Amygdala (tissue), 56 donors: Measurements from ENCODE around the gene LRPAP1.

Experiments used
- DNase-seq, 56 donors: peaks; one replicate each; lab custom pipeline; 2025; lab: John Stamatoyannopoulos, UW

Gene LRPAP1

DNA sequence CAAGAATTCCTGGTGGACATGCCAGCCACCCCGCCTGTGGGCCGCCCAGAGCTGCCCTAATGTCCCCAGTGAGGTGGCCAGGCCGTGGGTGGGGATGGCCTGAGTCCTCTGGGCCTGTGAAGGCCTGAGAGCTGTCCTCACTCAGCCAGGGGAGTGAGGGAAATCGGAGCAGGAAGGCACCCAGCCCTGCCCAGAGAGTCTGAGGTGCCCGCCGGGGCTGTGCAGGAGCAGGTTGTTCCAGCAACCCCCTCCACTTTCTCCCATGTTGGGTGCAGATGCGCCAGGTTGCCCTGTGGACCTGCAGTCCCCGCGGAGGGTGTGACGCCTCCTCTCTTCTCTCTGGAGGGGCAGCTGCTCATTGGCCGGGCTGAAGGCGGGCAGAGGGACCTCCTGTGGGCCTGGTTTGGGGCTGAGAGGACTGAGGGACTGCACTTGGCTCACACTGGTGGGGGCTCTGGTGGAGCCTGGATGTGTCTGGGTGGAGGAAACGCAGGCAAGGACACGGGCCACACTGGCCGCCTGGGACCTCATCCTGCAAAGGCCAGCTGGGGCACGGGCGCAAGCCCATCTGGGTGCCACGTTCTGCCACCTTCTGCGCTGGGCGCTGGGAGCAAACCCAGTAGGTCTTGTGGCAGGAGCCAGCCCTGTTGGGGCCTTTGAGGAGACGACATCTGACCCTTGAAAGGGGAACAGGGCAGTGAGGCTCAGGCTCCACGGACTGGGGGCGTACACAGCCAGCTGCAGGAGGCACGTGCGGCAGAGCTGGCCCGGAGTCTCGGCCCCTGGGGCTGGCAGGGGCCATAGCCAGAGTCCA is 55.1 kb downstream of the LRPAP1 start:
- DNase-seq: no peak

- DNase-seq: no peak
Observed at GRCh38 chr4:3476341-3476747, 55.9 kb downstream of the LRPAP1 start.

GRCh38 chr4:3475713-3476260 is 56.4 kb downstream of the LRPAP1 start:
- no peak for DNase-seq

GRCh38 chr4:3475041-3475712 is 57.0 kb downstream of the LRPAP1 start:
- DNase-seq: no peak

DNA sequence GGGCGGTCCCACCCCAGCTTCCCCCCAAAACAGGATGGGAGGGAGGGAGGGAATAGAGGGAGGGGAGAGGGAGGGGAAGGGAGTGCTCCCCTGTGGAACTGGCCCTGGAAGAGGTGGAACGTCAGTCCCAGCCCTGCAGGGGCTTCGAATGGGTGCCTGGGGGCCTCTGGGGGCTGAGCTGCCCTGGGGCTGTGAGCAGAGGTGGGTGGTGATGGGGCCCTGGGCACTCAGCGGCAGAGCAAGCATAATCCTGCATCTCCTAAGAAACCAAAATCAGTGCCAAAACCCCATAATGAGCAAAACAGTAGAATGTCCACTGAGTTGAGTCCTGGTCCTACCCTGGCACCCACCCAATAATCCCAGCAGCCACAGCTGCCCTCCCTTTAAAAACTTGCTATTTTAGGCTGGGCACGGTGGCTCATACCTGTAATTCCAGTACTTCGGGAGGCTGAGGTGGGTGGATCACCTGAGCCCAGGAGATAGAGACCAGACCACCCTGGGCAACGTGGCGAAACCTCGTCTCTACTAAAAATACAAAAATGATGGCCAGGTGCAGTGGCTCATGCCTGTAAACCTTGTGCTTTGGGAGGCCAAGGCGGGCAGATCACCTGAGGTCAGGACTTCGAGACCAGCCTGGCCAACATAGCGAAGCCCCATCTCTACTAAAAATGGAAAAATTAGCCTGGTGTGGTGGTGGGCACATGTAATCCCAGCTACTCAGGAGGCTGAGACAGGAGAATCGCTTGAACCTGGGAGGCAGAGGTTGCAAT is 58.0 kb downstream of the LRPAP1 start:
- DNase-seq: no peak

DNA sequence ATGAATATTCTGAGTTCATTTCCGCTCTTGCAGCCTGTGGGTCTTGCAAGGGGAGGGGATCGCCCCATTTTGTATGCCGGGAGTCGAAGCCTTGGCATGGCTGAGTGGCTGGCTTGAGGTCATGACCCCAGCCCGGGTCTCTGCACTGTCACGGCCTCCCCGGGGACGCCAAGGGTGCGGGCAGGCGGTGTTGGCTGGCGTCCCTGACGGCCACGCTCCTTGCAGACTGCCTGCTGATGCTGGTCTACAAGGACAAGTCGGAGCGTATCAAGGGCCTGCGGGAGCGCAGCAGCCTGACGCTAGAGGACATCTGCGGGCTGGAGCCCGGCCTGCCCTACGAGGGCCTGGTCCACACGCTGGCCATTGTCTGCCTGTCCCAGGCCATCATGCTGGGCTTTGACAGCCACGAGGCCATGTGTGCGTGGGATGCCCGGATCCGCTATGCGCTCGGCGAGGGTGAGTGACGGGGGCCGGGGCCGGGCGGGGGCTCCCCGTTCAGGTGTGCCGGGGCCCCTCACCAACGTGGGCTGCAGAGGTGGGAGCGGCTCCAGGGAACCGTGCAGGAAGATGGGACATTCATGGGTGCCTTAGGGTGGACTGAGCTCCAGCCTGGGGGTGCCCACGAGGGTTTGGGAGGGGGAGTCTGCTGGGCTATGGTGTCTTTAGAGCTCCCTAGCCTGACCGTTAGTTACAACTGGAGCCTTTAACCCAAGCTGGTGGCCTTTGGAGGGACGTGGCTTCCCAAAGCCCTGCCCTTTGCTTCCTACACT is 58.9 kb downstream of the LRPAP1 start:
- DNase-seq: no peak

GRCh38 chr4:3472411-3473141 is 59.6 kb downstream of the LRPAP1 start:
- no peak for DNase-seq

DNA sequence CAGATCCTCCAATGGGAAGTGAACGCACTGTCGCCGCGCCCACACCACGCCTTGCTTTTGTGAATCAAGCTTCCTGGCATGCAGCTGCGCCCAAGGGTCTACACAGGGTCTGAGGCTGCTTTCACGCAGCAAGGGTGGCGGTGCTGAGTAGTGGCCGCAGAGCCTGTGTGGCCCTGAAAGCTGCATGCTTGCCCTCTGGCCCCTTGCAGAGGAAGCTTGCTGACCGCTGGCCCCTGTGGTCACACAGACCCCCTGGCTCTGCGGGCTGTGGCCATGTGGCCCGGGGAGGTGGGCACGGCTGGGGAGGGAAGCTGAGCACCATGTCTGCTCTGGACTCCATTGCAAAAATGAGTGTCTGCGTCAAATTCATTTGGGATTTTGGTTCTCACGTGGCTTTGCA is 60.3 kb downstream of the LRPAP1 start:
- no peak for DNase-seq

DNA sequence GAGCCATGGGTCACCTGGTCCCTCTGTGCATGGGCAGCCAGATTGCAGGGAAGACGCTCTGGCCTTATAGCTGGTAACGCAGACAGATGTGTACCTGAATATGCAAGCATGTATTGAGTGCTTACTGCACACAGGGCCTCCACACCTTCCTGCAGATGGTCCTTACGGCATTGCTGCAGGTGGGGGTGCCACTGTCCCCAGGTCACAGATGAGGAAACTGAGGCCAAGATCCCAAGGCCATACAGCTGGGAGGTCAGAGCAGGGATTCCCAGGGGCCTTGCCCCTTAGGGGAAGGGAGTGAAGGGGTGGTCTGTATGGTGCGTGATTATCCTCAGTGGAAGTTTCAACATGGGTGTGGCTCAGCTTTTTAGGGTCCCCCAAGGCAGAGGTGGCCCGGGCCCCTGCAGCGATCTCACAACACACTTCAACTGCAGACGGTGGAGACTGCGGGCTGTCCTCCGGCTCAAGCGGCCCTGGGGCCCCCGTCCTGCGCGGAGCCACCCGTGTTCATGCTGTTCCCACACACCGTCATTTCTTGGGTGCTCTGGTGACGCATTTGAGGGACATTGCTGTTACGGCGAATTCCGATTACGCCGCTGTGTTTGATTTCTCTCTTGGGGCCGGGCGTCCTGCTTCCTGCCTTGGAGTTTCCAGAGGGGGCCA is 61.0 kb downstream of the LRPAP1 start:
- no peak for DNase-seq

- DNase-seq: no peak
Observed at GRCh38 chr4:3470244-3471097, 61.8 kb downstream of the LRPAP1 start.

- DNase-seq: no peak
Observed at GRCh38 chr4:3469386-3470243, 62.6 kb downstream of the LRPAP1 start.

DNA sequence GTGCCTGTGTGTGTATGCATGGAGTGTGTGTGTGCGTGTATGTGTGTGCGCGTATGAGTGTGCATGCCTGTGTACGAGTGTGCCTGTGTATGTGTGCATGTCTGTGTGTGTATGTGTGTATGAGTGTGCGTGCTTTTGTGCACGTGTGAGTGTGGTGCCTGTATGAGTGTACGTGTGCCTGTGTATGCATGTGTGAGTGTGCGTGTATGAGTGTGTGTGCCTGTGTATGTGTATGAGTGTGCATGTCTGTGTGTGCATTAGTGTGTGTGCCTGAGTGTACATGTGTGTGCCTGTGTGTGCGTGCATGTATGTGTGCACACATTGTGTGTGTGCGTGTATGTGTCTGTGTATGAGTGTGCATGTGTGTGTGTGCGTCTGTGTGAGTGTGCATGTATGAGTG is 63.4 kb downstream of the LRPAP1 start:
- DNase-seq: no peak

GRCh38 chr4:3468154-3468553 is 64.1 kb downstream of the LRPAP1 start:
- no peak for DNase-seq

- no peak for DNase-seq
Observed at GRCh38 chr4:3467601-3468031, 64.6 kb downstream of the LRPAP1 start.

- DNase-seq: no peak
Observed at GRCh38 chr4:3466691-3467600, 65.3 kb downstream of the LRPAP1 start.
